ENCODE data around the gene GTF2H3.
A peak's percentile ranks its signal among the peaks of the same experiment; 100 is the strongest.
"Not testable (repeated sequence)": the region's sequence is repeated elsewhere in the genome, so short reads cannot be mapped to it uniquely, and the experiment has no call there.

GTF2H3 gene

GRCh38 chr12:123633379-123634141, at the start of gene GTF2H3, which contains the start of gene EIF2B1:
Gene GTF2H3, plus strand, starts transcription at chr12:123633829. Its CDS starts 31 bp downstream, at chr12:123633860.
Gene EIF2B1, minus strand, starts transcription at chr12:123633686. Its CDS starts 129 bp downstream, at chr12:123633557.
- DNase-seq: peak; percentile 85 to 93 (median 91)

DNA sequence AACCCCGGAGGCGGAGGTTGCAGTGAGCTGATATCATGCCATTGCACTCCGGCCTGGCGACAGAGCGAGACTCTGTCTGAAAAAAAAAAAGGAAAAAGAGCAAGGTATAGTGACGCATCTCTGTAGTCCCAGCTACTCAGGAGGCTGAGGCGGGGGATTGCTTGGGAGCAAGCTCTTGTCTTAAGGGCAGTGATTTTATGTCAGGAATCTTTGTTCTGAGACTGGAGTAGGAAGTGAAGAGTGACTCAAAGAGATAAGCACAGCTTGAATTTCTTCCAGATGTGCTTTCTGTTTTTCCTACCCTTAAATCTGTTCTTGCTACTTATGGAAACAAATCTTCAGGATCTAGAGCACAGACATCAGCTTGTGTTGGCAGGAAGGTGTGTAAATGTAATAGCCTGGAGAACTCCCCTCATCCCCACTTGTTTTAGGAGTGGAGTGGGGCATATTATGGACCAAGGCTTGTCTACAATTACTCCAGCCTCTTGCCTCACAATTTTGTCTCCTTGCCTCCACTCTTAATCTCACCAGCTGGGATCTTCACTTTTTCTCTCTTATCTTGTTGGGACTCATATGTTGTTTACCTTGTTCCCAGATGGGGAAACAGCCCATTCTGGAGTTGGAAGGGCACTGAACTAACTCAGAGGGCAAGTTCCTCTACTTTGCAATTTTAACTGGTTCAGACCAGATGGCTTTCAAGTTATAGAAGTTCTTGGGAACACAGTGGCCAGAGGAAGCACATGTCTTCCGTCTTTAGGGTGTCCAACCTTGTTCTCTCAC, 41.7 kb upstream of the GTF2H3 start:
- DNase-seq: no peak

GRCh38 chr12:123595729-123596128, 37.9 kb upstream of the GTF2H3 start:
- no peak for DNase-seq

DNA sequence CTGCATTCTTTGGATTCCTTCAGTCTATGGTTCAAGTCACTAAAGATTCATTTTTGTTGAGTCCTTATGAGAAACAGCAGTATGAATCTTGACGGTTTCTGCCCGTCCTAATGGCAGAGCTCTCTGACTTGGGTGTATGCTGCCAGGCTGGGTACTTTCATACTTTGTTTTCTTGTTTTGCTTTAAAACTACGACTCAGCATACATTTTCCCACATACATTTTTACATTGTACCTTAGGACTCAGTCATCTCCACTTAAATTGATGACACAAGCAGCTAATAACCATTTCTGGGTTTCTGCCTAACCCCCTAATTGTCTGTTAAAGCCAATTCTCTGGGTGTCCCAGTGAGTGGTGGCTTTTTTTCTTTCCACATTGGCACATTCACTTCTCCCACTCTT, 36.5 kb upstream of the GTF2H3 start:
- DNase-seq: no peak

- no peak for DNase-seq
Measured at GRCh38 chr12:123598522-123598921, 35.1 kb upstream of the GTF2H3 start.

GRCh38 chr12:123599310-123599709, 34.3 kb upstream of the GTF2H3 start:
- no peak for DNase-seq

- no peak for DNase-seq
Measured at GRCh38 chr12:123599721-123600120, 33.9 kb upstream of the GTF2H3 start.

DNA sequence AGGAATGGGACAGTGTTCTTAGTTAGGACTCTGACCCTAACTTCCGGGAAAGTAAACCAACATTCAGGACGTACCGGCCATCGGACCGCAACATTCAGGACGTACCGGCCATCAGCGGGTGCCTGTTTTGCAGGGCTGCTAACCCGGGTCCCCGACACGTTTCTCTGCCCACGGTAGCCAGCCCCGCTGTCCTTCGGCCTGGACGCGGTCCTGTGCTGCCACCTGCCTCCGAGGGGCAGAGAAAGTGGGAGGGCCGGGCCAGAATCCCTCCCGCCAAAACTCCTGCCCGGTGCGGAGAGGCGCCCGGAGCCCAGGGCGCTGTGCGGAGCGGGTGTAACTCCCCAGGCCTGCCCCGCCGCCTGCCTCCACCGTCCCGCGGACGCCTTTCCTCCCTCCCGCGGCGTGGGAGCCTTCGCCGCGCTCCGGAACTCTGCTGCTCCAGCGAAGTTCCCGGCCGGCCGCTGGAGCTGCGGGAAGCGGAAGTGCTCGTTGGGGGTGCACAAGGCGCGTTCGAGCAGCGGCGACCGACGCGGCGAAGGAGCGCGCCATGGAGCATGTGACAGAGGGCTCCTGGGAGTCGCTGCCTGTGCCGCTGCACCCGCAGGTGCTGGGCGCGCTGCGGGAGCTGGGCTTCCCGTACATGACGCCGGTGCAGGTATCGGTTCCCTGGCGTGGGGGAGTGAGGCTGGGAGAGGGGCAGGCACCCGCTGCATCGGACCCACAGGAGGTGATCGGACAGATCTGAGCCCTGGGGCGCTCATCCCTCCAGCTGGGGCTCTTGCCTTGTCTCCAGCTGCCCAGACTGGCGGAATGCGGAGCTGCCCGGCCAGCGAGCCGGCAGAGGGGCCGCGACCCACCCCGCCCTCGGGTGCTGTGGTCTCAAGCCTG, 31.8 kb upstream of the GTF2H3 start, which contains the start of gene DDX55:
Gene DDX55, plus strand, starts transcription at position 498 of the 888 bp plus-strand sequence. Its CDS starts 50 bp downstream, at position 548.
- DNase-seq: peak; percentile 61 to 80 (median 68)

DNA sequence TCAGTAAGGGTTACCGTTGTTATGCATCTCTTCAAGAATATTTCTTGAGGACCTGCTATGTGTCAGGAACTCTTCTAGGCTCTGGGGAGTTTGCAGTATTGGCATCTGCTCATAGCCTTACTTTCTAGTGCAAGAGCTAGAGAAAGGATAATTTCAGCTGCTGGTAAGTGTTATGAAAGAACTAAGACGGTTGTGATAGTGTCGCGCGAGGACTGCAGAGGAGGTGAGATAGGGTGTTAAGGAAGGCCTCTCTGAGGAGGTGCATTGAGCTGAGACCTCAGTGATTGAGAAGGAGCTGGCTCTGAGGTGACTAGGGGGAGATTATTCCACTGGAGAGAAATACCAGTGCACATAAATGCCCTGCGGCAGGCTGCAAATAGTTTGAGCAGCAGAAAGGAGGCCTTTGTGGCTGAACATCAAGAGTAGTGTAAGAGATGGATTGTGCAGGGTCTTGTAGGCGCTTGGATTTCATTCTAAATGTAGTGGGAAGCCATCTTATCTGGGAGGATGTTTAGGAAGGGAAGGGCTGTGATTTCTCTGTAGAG, 30.9 kb upstream of the GTF2H3 start:
- DNase-seq: no peak

- not testable (repeated sequence) for DNase-seq
Measured at GRCh38 chr12:123603495-123603894, 30.1 kb upstream of the GTF2H3 start.

DNA sequence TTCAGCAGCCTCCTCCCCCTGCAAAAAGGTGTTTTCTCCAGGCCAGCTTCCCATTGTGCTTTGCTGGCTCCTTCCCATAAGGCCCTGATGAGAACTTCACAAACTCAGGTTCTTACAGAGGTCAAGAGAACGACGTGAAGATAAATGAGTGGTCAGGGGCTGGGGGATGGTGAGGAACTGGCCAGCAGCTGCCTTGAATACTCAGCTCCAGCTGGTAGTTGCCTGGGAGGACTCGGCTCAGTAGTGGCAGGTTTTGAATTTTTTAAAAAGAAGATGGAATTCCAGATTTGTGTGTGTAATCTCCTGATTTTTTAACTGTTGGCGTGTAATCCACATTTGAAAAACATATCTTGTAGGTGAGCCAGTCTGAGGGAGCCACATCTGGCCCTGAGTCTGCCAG, 25.9 kb upstream of the GTF2H3 start:
- DNase-seq: no peak

DNA sequence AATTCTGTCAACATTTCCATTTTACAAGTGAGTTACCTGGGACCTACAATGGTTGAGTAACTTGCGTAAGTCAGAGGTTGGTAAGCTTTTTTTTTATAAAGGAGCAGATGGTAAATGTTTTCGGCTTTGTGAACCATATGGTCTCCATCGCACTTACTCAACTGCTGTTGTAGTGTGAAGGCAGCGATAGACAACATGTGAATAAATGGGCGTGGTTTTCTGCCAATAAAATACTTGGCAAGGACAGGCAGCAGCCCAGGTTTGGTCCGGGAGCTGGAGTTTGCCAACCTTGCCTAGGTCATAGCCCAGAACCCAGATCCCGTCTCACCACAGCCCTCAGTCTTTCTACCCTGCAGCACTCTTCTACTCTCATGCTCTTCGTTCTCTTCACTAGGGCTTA, 25.4 kb upstream of the GTF2H3 start:
- no peak for DNase-seq

DNA sequence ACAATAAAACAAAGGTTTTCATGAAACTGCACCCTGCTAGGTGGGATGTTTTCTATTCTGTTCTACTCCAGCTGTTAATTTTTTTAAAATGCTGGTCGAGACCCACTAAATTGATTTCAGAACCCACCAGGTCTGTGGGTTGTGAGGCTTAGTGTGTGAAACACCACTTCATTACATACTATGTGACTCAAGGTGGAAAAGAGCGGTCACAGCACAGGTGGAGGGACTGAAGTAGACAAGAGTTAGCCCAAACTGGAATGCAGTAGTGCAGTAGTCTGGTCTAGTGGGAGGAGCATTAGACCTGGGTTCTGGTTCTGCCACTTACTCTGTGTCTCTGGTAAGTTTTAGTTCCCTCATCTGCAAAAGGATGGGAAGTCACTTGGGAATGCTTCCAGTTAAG, 19.5 kb upstream of the GTF2H3 start:
- no peak for DNase-seq

- no peak for DNase-seq
Measured at GRCh38 chr12:123614531-123614930, 19.1 kb upstream of the GTF2H3 start.

GRCh38 chr12:123617144-123617543, 16.5 kb upstream of the GTF2H3 start:
- DNase-seq: no peak

DNA sequence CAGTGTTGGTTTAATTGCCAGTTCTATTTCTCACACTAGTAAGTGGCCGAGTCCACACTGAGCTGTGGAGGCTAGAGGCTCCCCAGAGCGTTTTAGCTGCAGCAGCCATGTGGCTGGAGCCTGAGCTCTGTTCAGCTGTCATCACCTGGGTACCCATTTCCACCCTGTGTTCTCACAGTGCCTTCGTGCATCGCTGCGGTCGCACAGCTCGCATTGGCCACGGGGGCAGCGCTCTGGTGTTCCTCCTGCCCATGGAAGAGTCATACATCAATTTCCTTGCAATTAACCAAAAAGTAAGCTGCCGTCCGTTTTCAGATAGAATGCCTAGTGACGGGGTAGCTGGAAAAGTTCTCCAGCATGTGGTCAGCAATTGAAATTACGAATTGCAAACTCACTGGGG, 16.0 kb upstream of the GTF2H3 start:
- DNase-seq: no peak

DNA sequence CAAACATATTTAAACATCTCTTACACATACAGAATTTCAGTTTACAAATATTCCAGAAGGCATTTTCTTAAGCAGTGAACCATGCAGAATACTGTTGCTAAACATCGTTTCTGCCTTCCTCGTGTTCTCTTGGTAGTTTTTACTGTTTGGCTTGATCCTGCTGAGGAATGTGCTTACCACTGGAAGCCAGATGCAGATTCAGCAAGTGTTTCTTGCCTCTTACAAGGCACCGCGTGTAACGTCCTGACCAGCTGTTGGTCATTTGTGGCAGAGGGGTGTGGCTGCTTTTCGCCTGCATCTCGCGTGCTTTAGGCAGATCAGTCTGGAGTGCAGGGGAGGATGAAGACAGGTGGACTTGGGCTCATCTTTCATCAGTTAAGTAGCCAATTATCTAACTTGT, 12.5 kb upstream of the GTF2H3 start:
- no peak for DNase-seq

- DNase-seq: no peak
Measured at GRCh38 chr12:123621619-123622530, 11.8 kb upstream of the GTF2H3 start.

DNA sequence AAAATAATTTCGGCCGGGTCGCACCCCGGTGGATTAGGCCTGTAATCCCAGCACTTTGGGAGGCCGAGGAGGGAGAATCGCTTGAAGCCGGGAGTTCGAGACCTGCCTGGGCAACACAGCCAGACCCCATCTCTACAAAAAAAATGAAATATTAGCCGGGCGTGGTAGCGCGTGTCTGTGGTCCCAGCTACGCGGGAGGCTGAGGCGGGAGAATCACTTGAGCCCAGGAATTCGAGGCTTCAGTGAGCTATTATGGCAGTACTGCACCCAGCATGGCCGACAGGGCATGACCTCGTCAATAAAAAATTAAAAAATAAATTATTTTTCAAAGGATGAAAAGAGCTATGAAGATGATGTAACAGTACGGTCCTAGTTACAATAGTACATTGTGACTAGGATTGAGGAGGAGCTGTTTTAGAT, 523 bp downstream of the GTF2H3 start:
- DNase-seq: no peak

GRCh38 chr12:123643911-123644310, 10.3 kb downstream of the GTF2H3 start:
- DNase-seq: no peak

DNA sequence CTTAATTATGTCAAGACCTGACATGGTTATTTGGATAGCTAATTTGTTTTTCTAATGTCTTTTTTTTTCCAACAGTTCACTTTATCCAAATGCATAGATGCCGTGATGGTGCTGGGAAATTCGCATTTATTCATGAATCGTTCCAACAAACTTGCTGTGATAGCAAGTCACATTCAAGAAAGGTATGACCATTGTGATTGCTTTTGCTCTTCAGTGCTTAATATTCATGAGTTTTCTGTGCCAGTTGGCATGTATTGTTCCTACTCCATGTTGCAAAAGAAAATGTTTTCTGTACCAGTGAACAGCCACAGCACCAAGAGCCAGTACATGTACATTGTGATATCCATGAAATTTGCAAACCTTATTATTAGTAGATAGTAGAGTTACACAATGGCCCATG, 11.8 kb downstream of the GTF2H3 start:
- no peak for DNase-seq

DNA sequence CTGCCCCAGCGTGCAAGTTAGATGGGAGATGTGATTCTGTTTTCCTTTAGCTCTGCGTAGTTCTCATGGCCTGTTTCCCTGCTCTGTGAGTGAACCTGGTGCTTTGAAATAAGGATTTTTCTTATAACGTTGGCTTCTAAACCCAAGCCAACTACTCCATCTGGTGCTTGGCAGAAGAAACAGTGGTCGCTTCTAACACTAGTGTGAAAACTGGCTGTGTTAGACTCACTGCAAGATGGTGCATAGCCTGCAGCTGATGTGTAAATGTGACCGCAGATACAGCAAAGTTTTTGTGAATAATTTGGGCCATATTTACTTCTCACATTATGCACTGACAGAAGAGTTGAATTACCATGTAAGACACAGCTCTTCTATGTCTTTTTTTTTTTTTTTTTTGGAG, 12.2 kb downstream of the GTF2H3 start:
- no peak for DNase-seq
